DMS114 treated with DMSO at 0.1 percent for 48 hours (cell line): ENCODE data around the gene WNT1.

Source experiments
- DNase-seq: peaks from one replicate; lab custom pipeline; 2025; ENCODE audit not compliant: unreplicated experiment; lab: John Stamatoyannopoulos, UW

Gene WNT1

DNA sequence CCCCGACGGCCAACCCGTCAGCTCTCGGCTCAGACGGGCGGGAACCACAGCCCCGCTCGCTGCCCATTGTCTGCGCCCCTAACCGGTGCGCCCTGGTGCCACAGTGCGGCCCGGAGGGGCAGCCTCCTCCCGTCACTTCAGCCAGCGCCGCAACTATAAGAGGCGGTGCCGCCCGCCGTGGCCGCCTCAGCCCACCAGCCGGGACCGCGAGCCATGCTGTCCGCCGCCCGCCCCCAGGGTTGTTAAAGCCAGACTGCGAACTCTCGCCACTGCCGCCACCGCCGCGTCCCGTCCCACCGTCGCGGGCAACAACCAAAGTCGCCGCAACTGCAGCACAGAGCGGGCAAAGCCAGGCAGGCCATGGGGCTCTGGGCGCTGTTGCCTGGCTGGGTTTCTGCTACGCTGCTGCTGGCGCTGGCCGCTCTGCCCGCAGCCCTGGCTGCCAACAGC lies at the start of gene WNT1:
Gene WNT1, plus strand, starts transcription at position 32 of the 450 bp plus-strand sequence. Its CDS starts 329 bp downstream, at position 361.
- no peak for DNase-seq

GRCh38 chr12:48929551-48929950 lies 48.6 kb upstream of the WNT1 start:
- DNase-seq: no peak

GRCh38 chr12:48930475-48930874 lies 47.6 kb upstream of the WNT1 start:
- DNase-seq: no peak

DNA sequence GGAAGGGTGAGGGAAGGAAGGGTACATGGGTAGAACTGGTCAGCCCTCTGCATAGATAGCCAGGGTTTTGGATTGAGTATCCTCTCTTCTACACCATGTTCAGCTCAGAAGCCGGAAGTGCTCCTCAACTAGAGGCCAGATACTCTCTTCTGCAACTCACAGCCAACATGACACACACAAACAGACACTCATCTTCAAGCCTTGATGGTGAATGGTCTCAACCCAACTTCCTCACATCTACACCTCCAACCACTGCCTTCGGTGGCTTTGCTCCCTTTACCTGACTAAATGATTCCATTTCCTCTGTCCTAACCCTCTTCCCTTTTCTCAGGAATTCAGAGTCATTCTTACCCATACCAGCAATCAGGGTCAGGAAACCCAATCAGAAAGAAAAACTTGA lies 45.2 kb upstream of the WNT1 start:
- no peak for DNase-seq

- DNase-seq: no peak
Measured at GRCh38 chr12:48933664-48934311, 44.3 kb upstream of the WNT1 start.

- peak; percentile 8 for DNase-seq
Measured at GRCh38 chr12:48934312-48934706, 43.8 kb upstream of the WNT1 start.

GRCh38 chr12:48936379-48936979 lies 41.6 kb upstream of the WNT1 start:
- peak; percentile 27 for DNase-seq

DNA sequence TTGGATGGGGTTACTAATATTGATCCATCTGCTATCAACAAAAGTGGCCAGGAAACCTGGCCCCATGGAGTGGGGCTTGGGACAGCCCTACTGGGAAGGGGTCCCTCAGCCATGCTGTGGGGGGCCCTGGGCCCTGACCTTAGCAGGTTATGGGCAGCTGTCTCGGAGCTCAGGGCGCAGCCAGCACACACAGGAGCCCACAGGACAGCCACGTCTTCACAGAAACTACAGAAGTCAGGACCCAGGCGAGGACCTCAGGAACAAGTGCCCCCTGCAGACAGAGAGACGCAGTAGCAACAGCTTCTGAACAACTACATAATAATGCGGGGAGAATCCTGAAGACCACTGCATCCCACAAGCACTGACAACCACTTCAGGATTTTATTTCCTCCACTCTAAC lies 41.0 kb upstream of the WNT1 start:
- no peak for DNase-seq

- no peak for DNase-seq
Measured at GRCh38 chr12:48938805-48939204, 39.3 kb upstream of the WNT1 start.

- no peak for DNase-seq
Measured at GRCh38 chr12:48940181-48940580, 37.9 kb upstream of the WNT1 start.

GRCh38 chr12:48943221-48943620 lies 34.9 kb upstream of the WNT1 start:
- no peak for DNase-seq

GRCh38 chr12:48946205-48946604 lies 31.9 kb upstream of the WNT1 start:
- DNase-seq: no peak

DNA sequence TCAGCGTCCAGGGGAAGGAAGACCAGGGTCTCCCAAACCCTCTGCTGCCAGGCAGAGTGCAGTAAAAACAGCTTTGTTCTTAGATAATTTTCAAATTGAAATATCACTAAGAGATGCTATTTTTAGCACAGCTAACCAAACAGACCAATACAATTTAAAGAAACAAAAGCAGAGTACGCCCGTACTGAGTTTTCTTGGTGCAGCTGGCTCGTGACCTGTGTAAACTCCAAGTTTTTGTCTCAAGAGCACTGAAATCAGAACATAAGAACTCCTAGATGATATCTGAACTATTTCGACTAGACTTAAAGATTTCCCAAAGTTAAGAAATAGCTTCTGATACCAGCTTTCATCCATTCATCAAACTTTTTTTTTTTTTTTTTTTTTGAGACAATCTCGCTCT lies 31.2 kb upstream of the WNT1 start:
- no peak for DNase-seq

DNA sequence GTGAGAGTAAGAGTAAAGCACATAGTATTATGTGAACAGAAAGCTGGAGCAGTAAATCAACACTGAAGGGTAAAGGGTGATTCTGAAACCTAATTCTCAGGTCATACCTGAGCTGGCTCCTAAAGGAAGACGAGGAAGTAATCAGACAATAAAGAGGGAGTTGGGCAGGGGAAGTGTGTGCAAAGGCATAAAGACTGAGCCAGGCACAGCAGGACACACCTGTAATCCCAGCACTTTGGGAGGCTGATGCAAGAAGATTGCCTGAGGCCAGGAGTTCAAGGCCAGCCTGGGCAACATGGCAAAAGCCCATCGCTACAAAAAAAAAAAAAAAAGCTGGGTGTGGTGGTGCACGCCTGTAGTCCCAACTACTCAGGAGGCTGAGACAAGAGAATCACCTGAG lies 30.4 kb upstream of the WNT1 start:
- no peak for DNase-seq

DNA sequence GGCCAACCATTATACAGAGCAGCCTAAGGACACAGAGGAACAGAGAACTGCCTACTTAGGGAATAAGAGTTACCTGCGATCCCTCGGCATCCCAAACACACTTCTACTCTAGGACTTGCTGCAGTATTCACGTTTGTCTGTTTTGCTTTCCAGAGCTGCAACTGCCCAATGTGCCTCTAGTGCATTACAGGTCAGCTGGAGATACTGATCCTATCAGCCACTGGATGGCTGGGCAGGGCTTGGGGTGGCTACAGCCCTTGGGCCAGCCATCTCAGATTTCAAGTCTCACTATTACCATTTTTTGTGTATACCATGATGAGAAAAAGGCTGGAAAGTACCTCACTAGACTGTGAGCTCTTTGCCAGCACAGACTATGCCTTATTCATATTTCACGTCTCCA lies 25.4 kb upstream of the WNT1 start:
- DNase-seq: no peak

- DNase-seq: no peak
Measured at GRCh38 chr12:48954061-48954460, 24.1 kb upstream of the WNT1 start.

GRCh38 chr12:48954841-48955501 lies 23.2 kb upstream of the WNT1 start:
- DNase-seq: no peak

DNA sequence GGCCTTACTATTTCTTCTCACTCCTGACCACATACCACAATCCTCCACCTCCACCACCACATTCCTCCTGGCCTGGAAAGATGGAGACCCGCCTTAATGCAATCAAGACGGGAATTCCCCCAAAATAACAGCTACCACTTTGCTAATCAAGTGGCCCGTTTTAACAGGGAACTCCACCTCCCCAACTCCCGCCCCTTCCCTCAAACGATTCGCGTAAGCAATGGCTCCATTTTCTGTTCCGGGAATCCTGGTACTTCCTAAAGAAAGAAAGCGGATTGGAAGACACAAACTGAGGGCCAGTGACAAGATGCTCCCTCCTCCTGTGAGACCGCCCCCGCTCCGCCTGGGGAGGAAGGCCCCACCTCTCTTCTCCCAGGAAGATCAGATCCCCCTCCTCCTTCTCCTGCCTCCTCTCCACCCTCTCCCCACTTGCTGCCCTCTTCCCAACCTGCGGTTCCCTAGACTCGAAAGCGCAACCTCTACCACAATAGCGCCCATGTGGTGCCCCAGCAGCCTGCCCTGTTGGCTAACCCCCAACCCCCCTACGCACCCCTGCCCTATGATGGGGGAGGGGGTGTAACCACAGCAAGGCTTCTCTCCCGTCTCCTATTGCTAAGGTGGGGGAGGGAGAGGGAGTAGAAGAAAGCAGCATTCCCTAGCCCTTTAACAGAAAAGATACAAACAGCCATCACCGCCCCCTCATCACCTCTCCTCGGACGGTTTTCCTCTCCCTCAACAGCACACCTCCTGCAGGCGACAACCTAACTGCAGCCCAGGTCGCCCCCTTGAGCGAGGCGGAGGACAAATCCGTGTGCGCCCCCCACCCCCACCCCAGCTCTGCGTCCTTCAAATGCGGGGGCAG lies 21.6 kb upstream of the WNT1 start:
- DNase-seq: peak; percentile 95

GRCh38 chr12:48957141-48958048 lies 20.7 kb upstream of the WNT1 start, which contains the start of gene ARF3:
ARF3 (minus strand) TSS chr12:48957487; CDS start chr12:48941095, 16,392 bp downstream.
- peak; percentile 87 for DNase-seq

- no peak for DNase-seq
Measured at GRCh38 chr12:48958049-48958388, 20.1 kb upstream of the WNT1 start.
